ENCODE results near the gene NFIB.

NFIB gene

GRCh38 chr9:14192556-14192955 is 121.4 kb downstream of the NFIB start:
- TF ChIP-seq TAF1 (IDR thresholded peaks at IDR 0.05; ENCODE audit: low read depth, low read length), result no peak
- no peak for TF ChIP-seq POLR2AphosphoS5 (IDR thresholded peaks at IDR 0.05; ENCODE audit: low read depth, low read length)
- TF ChIP-seq SPI1 (IDR thresholded peaks at IDR 0.05; ENCODE audit: low read depth, low read length), result no peak
- no peak for TF ChIP-seq POU2F2 (IDR thresholded peaks at IDR 0.05; ENCODE audit: low read depth, low read length)
- no peak for TF ChIP-seq POLR2A (IDR thresholded peaks at IDR 0.05; ENCODE audit: low read depth, low read length)
- TF ChIP-seq PAX5 (IDR thresholded peaks at IDR 0.05; ENCODE audit: insufficient read depth, low read length, severe bottlenecking), result no peak
- DNase-seq (ENCODE audit: insufficient read length, low spot score) (no peak), FAIRE-seq (no peak)

GRCh38 chr9:14191512-14191911 is 122.4 kb downstream of the NFIB start:
- no peak for DNase-seq (ENCODE audit: insufficient read length, low spot score)
- FAIRE-seq, result no peak

GRCh38 chr9:14190240-14190639 is 123.7 kb downstream of the NFIB start:
- FAIRE-seq, result no peak

More at GRCh38 chr9:14191512-14191911, 122.4 kb downstream of the NFIB start:
- TF ChIP-seq POU2F2 (IDR thresholded peaks at IDR 0.05; ENCODE audit: low read depth, low read length) (no peak), POLR2AphosphoS5 (IDR thresholded peaks at IDR 0.05; ENCODE audit: low read depth, low read length) (no peak), SPI1 (IDR thresholded peaks at IDR 0.05; ENCODE audit: low read depth, low read length) (no peak)

GRCh38 chr9:14189578-14189977 is 124.4 kb downstream of the NFIB start:
- FAIRE-seq (no peak), DNase-seq (ENCODE audit: insufficient read length, low spot score) (no peak)
- no peak for TF ChIP-seq POLR2A (IDR thresholded peaks at IDR 0.05; ENCODE audit: low read depth, low read length)
- no peak for TF ChIP-seq TAF1 (IDR thresholded peaks at IDR 0.05; ENCODE audit: low read depth, low read length)
- TF ChIP-seq POLR2AphosphoS5 (IDR thresholded peaks at IDR 0.05; ENCODE audit: low read depth, low read length), result no peak
- no peak for TF ChIP-seq POU2F2 (IDR thresholded peaks at IDR 0.05; ENCODE audit: low read depth, low read length)
- no peak for TF ChIP-seq SPI1 (IDR thresholded peaks at IDR 0.05; ENCODE audit: low read depth, low read length)
- no peak for TF ChIP-seq PAX5 (IDR thresholded peaks at IDR 0.05; ENCODE audit: insufficient read depth, low read length, severe bottlenecking)

More at GRCh38 chr9:14190240-14190639, 123.7 kb downstream of the NFIB start:
- TF ChIP-seq POLR2A (IDR thresholded peaks at IDR 0.05; ENCODE audit: low read depth, low read length) (no peak), POLR2AphosphoS5 (IDR thresholded peaks at IDR 0.05; ENCODE audit: low read depth, low read length) (no peak), PAX5 (IDR thresholded peaks at IDR 0.05; ENCODE audit: insufficient read depth, low read length, severe bottlenecking) (no peak), SPI1 (IDR thresholded peaks at IDR 0.05; ENCODE audit: low read depth, low read length) (no peak), TAF1 (IDR thresholded peaks at IDR 0.05; ENCODE audit: low read depth, low read length) (no peak), POU2F2 (IDR thresholded peaks at IDR 0.05; ENCODE audit: low read depth, low read length) (no peak)
- DNase-seq (ENCODE audit: insufficient read length, low spot score), result no peak

GRCh38 chr9:14189146-14189545 is 124.8 kb downstream of the NFIB start:
- DNase-seq (ENCODE audit: insufficient read length, low spot score) (no peak), FAIRE-seq (no peak)
- TF ChIP-seq POLR2A (IDR thresholded peaks at IDR 0.05; ENCODE audit: low read depth, low read length) (no peak), POLR2AphosphoS5 (IDR thresholded peaks at IDR 0.05; ENCODE audit: low read depth, low read length) (no peak), POU2F2 (IDR thresholded peaks at IDR 0.05; ENCODE audit: low read depth, low read length) (no peak), PAX5 (IDR thresholded peaks at IDR 0.05; ENCODE audit: insufficient read depth, low read length, severe bottlenecking) (no peak), TAF1 (IDR thresholded peaks at IDR 0.05; ENCODE audit: low read depth, low read length) (no peak), SPI1 (IDR thresholded peaks at IDR 0.05; ENCODE audit: low read depth, low read length) (no peak)

- no peak for TF ChIP-seq POU2F2 (IDR thresholded peaks at IDR 0.05; ENCODE audit: low read depth, low read length)
- TF ChIP-seq POLR2A (IDR thresholded peaks at IDR 0.05; ENCODE audit: low read depth, low read length), result no peak
- no peak for TF ChIP-seq SPI1 (IDR thresholded peaks at IDR 0.05; ENCODE audit: low read depth, low read length)
- FAIRE-seq (no peak), DNase-seq (ENCODE audit: insufficient read length, low spot score) (no peak)
Measured at GRCh38 chr9:14188538-14188937, 125.4 kb downstream of the NFIB start.

- FAIRE-seq, result no peak
- no peak for TF ChIP-seq PAX5 (IDR thresholded peaks at IDR 0.05; ENCODE audit: insufficient read depth, low read length, severe bottlenecking)
- TF ChIP-seq TAF1 (IDR thresholded peaks at IDR 0.05; ENCODE audit: low read depth, low read length), result no peak
- TF ChIP-seq POLR2AphosphoS5 (IDR thresholded peaks at IDR 0.05; ENCODE audit: low read depth, low read length), result no peak
- TF ChIP-seq POLR2A (IDR thresholded peaks at IDR 0.05; ENCODE audit: low read depth, low read length), result no peak
- no peak for TF ChIP-seq SPI1 (IDR thresholded peaks at IDR 0.05; ENCODE audit: low read depth, low read length)
- TF ChIP-seq POU2F2 (IDR thresholded peaks at IDR 0.05; ENCODE audit: low read depth, low read length), result no peak
Measured at GRCh38 chr9:14188011-14188410, 125.9 kb downstream of the NFIB start.

GRCh38 chr9:14186096-14186495 is 127.8 kb downstream of the NFIB start:
- DNase-seq (ENCODE audit: insufficient read length, low spot score) (no peak), FAIRE-seq (no peak)
- TF ChIP-seq POU2F2 (IDR thresholded peaks at IDR 0.05; ENCODE audit: low read depth, low read length), result no peak
- no peak for TF ChIP-seq PAX5 (IDR thresholded peaks at IDR 0.05; ENCODE audit: insufficient read depth, low read length, severe bottlenecking)
- no peak for TF ChIP-seq TAF1 (IDR thresholded peaks at IDR 0.05; ENCODE audit: low read depth, low read length)
- no peak for TF ChIP-seq SPI1 (IDR thresholded peaks at IDR 0.05; ENCODE audit: low read depth, low read length)
- TF ChIP-seq POLR2AphosphoS5 (IDR thresholded peaks at IDR 0.05; ENCODE audit: low read depth, low read length), result no peak
- no peak for TF ChIP-seq POLR2A (IDR thresholded peaks at IDR 0.05; ENCODE audit: low read depth, low read length)

More at GRCh38 chr9:14188011-14188410, 125.9 kb downstream of the NFIB start:
- no peak for DNase-seq (ENCODE audit: insufficient read length, low spot score)

GRCh38 chr9:14185016-14185415 is 128.9 kb downstream of the NFIB start:
- FAIRE-seq (no peak), DNase-seq (ENCODE audit: insufficient read length, low spot score) (no peak)
- TF ChIP-seq POU2F2 (IDR thresholded peaks at IDR 0.05; ENCODE audit: low read depth, low read length), result no peak
- TF ChIP-seq PAX5 (IDR thresholded peaks at IDR 0.05; ENCODE audit: insufficient read depth, low read length, severe bottlenecking), result no peak
- no peak for TF ChIP-seq POLR2A (IDR thresholded peaks at IDR 0.05; ENCODE audit: low read depth, low read length)
- no peak for TF ChIP-seq POLR2AphosphoS5 (IDR thresholded peaks at IDR 0.05; ENCODE audit: low read depth, low read length)
- TF ChIP-seq SPI1 (IDR thresholded peaks at IDR 0.05; ENCODE audit: low read depth, low read length), result no peak
- no peak for TF ChIP-seq TAF1 (IDR thresholded peaks at IDR 0.05; ENCODE audit: low read depth, low read length)

GRCh38 chr9:14183001-14183400 is 130.9 kb downstream of the NFIB start:
- DNase-seq (ENCODE audit: insufficient read length, low spot score) (no peak), FAIRE-seq (no peak)
- no peak for TF ChIP-seq POLR2A (IDR thresholded peaks at IDR 0.05; ENCODE audit: low read depth, low read length)
- TF ChIP-seq POLR2AphosphoS5 (IDR thresholded peaks at IDR 0.05; ENCODE audit: low read depth, low read length), result no peak
- TF ChIP-seq POU2F2 (IDR thresholded peaks at IDR 0.05; ENCODE audit: low read depth, low read length), result no peak
